ENCODE measurements around the gene RFX4. TPM values are rescaled to one million over a fixed set of nuclear protein-coding genes. Genes with fewer than 3 reads are reported as not detected.
"Not testable (repeated sequence)": the region's sequence is repeated elsewhere in the genome, so short reads cannot be mapped to it uniquely, and the experiment has no call there.

Gene RFX4
- total RNA-seq, 2 donors from 2014 or later = 10.6 TPM; not detected in 1

GRCh38 chr12:106721915-106722314, 139.1 kb downstream of the RFX4 start:
- H3K27ac ChIP-seq = no peak overlapping the region
- no peak for DNase-seq (ENCODE audit: low spot score)
- no peaks in the 10 kb centered on the region for H3K36me3 ChIP-seq
- WGBS = 97% methylated on average over 1 of the region's 1 CpG
- H3K27me3 ChIP-seq (replicated peaks; ENCODE audit: insufficient read depth) = no peaks in the 10 kb centered on the region
- TF ChIP-seq POLR2AphosphoS5 (IDR thresholded peaks at IDR 0.05) (no peak), POLR2A (IDR thresholded peaks at IDR 0.05) (no peak), CTCF (IDR thresholded peaks at IDR 0.05) (no peak)
- intact Hi-C loops (cut with DNase I) = no loop called here
- H3K9me3 ChIP-seq = no peaks in the 10 kb centered on the region
- no peaks in the 10 kb centered on the region for H3K4me1 ChIP-seq (replicated peaks)
- no peak overlapping the region for H3K4me3 ChIP-seq

- no peak for TF ChIP-seq POLR2AphosphoS5 (IDR thresholded peaks at IDR 0.05)
- no peak for TF ChIP-seq POLR2A (IDR thresholded peaks at IDR 0.05)
- no peak for TF ChIP-seq CTCF (IDR thresholded peaks at IDR 0.05)
- H3K9me3 ChIP-seq = no peaks in the 10 kb centered on the region
- H3K27me3 ChIP-seq (replicated peaks; ENCODE audit: insufficient read depth) = no peaks in the 10 kb centered on the region
- no peaks in the 10 kb centered on the region for H3K4me1 ChIP-seq (replicated peaks)
- WGBS = 70% methylated on average over 3 of the region's 3 CpGs
- H3K36me3 ChIP-seq = no peaks in the 10 kb centered on the region
- DNase-seq (ENCODE audit: low spot score) = no peak
- H3K27ac ChIP-seq = no peak overlapping the region
- intact Hi-C loops (cut with DNase I) = no loop called here
- H3K4me3 ChIP-seq = no peak overlapping the region
Measured at GRCh38 chr12:106722837-106723236, 140.0 kb downstream of the RFX4 start.

GRCh38 chr12:106723416-106723815, 140.6 kb downstream of the RFX4 start:
- no peaks in the 10 kb centered on the region for H3K27me3 ChIP-seq (replicated peaks; ENCODE audit: insufficient read depth)
- intact Hi-C loops (cut with DNase I) = no loop called here
- no peak overlapping the region for H3K4me3 ChIP-seq
- H3K4me1 ChIP-seq (replicated peaks) = no peaks in the 10 kb centered on the region
- H3K36me3 ChIP-seq = no peaks in the 10 kb centered on the region
- TF ChIP-seq POLR2A (IDR thresholded peaks at IDR 0.05) (no peak), POLR2AphosphoS5 (IDR thresholded peaks at IDR 0.05) (no peak), CTCF (IDR thresholded peaks at IDR 0.05) (no peak)
- H3K27ac ChIP-seq = no peak overlapping the region
- H3K9me3 ChIP-seq = no peaks in the 10 kb centered on the region
- DNase-seq (ENCODE audit: low spot score) = no peak
- 92% methylated on average over 3 of the region's 3 CpGs for WGBS

- Histone ChIP-seq H3K4me1 (replicated peaks) (no peaks in the 10 kb centered on the region), H3K4me3 (no peak overlapping the region), H3K27me3 (replicated peaks; ENCODE audit: insufficient read depth) (no peaks in the 10 kb centered on the region), H3K36me3 (no peaks in the 10 kb centered on the region), H3K9me3 (no peaks in the 10 kb centered on the region), H3K27ac (no peak overlapping the region)
- TF ChIP-seq POLR2A (IDR thresholded peaks at IDR 0.05) (no peak), POLR2AphosphoS5 (IDR thresholded peaks at IDR 0.05) (no peak), CTCF (IDR thresholded peaks at IDR 0.05) (no peak)
- 97% methylated on average over 1 of the region's 1 CpG for WGBS
- intact Hi-C loops (cut with DNase I) = no loop called here
- DNase-seq (ENCODE audit: low spot score) = no peak
Measured at GRCh38 chr12:106724116-106724515, 141.3 kb downstream of the RFX4 start.

GRCh38 chr12:106724934-106725333, 142.1 kb downstream of the RFX4 start:
- TF ChIP-seq POLR2A (IDR thresholded peaks at IDR 0.05) = no peak
- H3K4me3 ChIP-seq = no peak overlapping the region
- no peaks in the 10 kb centered on the region for H3K36me3 ChIP-seq
- WGBS = 73% methylated on average over 6 of the region's 6 CpGs
- DNase-seq (ENCODE audit: low spot score) = no peak
- no peak overlapping the region for H3K27ac ChIP-seq
- H3K9me3 ChIP-seq = no peaks in the 10 kb centered on the region
- no peaks in the 10 kb centered on the region for H3K27me3 ChIP-seq (replicated peaks; ENCODE audit: insufficient read depth)
- intact Hi-C loops (cut with DNase I) = no loop called here
- no peaks in the 10 kb centered on the region for H3K4me1 ChIP-seq (replicated peaks)

GRCh38 chr12:106726603-106727202, 143.9 kb downstream of the RFX4 start:
- 93% methylated on average over 5 of the region's 5 CpGs for WGBS
- H3K9me3 ChIP-seq; H3K36me3 ChIP-seq; H3K27me3 ChIP-seq (replicated peaks; ENCODE audit: insufficient read depth); H3K4me3 ChIP-seq; H3K27ac ChIP-seq; intact Hi-C loops (cut with DNase I); DNase-seq (ENCODE audit: low spot score); H3K4me1 ChIP-seq (replicated peaks): not testable (repeated sequence)
